Esophagus squamous epithelium (tissue), 5 donors: ENCODE measurements around the gene HSPA4. TPM values are rescaled to one million over a fixed set of nuclear protein-coding genes. Genes with fewer than 3 reads are reported as not detected.

Experiments used
- DNase-seq: peaks from one replicate; lab custom pipeline; 2025; lab: John Stamatoyannopoulos, UW
- H3K27ac ChIP-seq, 4 donors: fragments of 200-600 bp; sonication (generic); one replicate each; pipeline ENCODE4 v1.5.1; 2016 to 2019; ENCODE audit warnings: mild to moderate bottlenecking in 1 of 4
- H3K27me3 ChIP-seq, 4 donors: fragments of 200-600 bp; sonication (generic); 1 replicate in 3 of 4; 2 replicates in 1 of 4; pipeline versions ENCODE4 v1.5.1 to v1.6.0; 2017 to 2021; ENCODE audit warnings: antibody characterized with exemption in 1 of 4
- H3K36me3 ChIP-seq, 3 donors: fragments of 200-600 bp; sonication (generic); one replicate each; pipeline ENCODE4 v1.5.1; 2016 to 2019
- H3K4me1 ChIP-seq, 3 donors: fragments of 200-600 bp; sonication (generic); one replicate each; pipeline ENCODE4 v1.5.1; 2017 to 2019
- H3K4me3 ChIP-seq, 4 donors: fragments of 200-600 bp; sonication (generic); 1 replicate in 3 of 4; 2 replicates in 1 of 4; pipeline ENCODE4 v1.5.1; 2016 to 2019; ENCODE audit warnings: mild to moderate bottlenecking in 2 of 4, moderate library complexity in 1 of 4
- H3K9me3 ChIP-seq, 3 donors: fragments of 200-600 bp; sonication (generic); one replicate each; pipeline ENCODE4 v1.5.1; 2016 to 2019
- CTCF ChIP-seq, 6 experiments: fragments of 450-650 bp in 4 of 6; fragments of 200-600 bp in 2 of 6; sonication (generic) in 2 of 6; IDR thresholded peaks; one replicate each; pipeline ENCODE4 v1.5.1; 2016 to 2019; ENCODE audit warnings: antibody characterized with exemption in 6 of 6, mild to moderate bottlenecking in 4 of 6, moderate library complexity in 4 of 6
- POLR2A ChIP-seq, 4 donors: fragments of 450-650 bp; IDR thresholded peaks; one replicate each; pipeline ENCODE4 v1.6.1; 2017; ENCODE audit warnings: antibody characterized with exemption in 4 of 4, mild to moderate bottlenecking in 4 of 4, moderate library complexity in 3 of 4
- WGBS, 2 donors: methylation state at CpG; one replicate each; pipeline ENCODE4 v1.1.5; 2018; 5-methylcytosine and 5-hydroxymethylcytosine counted together
- intact Hi-C: fragments of 100-400 bp; cut with DNase I; formaldehyde crosslinking; loops from one replicate; pipeline ENCODE4 v1.15.0; 2022
- small RNA-seq, 4 donors: library from RNA; depleted of rRNA; stranded (forward); fragments of <200 nt; gene quantifications; one replicate each; pipeline ENCODE3, GENCODE V24; 2016
- total RNA-seq, 4 donors: library from RNA; depleted of rRNA; stranded (reverse); fragments of >200 nt; gene quantifications; one replicate each; pipeline ENCODE4 v1.1.0, GENCODE V29; 2016
- donor health status: DM: yes; HTN: yes; CAD: no.

Gene HSPA4
- total RNA-seq, 4 donors from 2014 or later, result 47.7 to 82.4 (median 67.3) TPM

- H3K4me3 ChIP-seq, result no peak overlapping the region
- intact Hi-C loops, result no loop called here
- no peaks in the 10 kb centered on the region for H3K9me3 ChIP-seq
- TF ChIP-seq POLR2A (IDR thresholded peaks at IDR 0.05) (no peak), CTCF (IDR thresholded peaks at IDR 0.05) (no peak)
- no peaks in the 10 kb centered on the region for H3K27me3 ChIP-seq
- WGBS, 2 donors, result 85 to 89% methylated on average over 7 to 9 of the region's 12 CpGs
- DNase-seq, result no peak
- H3K36me3 ChIP-seq, result no peaks in the 10 kb centered on the region
- H3K27ac ChIP-seq, result no peak overlapping the region
- H3K4me1 ChIP-seq, result no peaks in the 10 kb centered on the region
Observed at GRCh38 chr5:133154274-133155075, 102.7 kb downstream of the HSPA4 start.

- H3K4me3 ChIP-seq, result no peak overlapping the region
- no peak overlapping the region for H3K27ac ChIP-seq
- no peaks in the 10 kb centered on the region for H3K9me3 ChIP-seq
- H3K27me3 ChIP-seq, result no peaks in the 10 kb centered on the region
- WGBS, 2 donors, result 68 to 73% methylated on average over 4 of the region's 4 CpGs
- TF ChIP-seq CTCF (IDR thresholded peaks at IDR 0.05), result no peak
- no peak for TF ChIP-seq POLR2A (IDR thresholded peaks at IDR 0.05)
- intact Hi-C loops, result no loop called here
- no peak for DNase-seq
- peaks cover 0 to 6% (median 0%) of the 10 kb centered on the region in 3 donors for H3K4me1 ChIP-seq
- no peaks in the 10 kb centered on the region for H3K36me3 ChIP-seq
Observed at GRCh38 chr5:133155326-133155969, 103.6 kb downstream of the HSPA4 start.

Small RNA genes lying within 50 kb of the gene (small RNA-seq; reads per million reads assigned to genes)
- gene AC113410.1, result 0 to 0.30 (median 0) reads per million in 4 donors
- 0 reads per million in 4 donors for gene AC113410.3

Other genes with a start within 250 kb of the HSPA4 start
- under 1 TPM in 2 of 4 donors, not detected in 2; 0.13 to 0.45 TPM for gene SOWAHA, start 238.7 kb upstream of the HSPA4 start, total RNA-seq
- 10 to 100 TPM in 1 of 4 donors, 1 to 10 TPM in 3; 2.7 to 10.7 (median 3.7) TPM for gene SHROOM1, start 221.4 kb upstream of the HSPA4 start, total RNA-seq
- under 1 TPM in 2 of 4 donors, not detected in 2; 0.26 to 0.40 TPM for gene GDF9, start 185.5 kb upstream of the HSPA4 start, total RNA-seq
- 100 to 1,000 TPM; 160 to 232 (median 193) TPM for gene UQCRQ, start 185.4 kb upstream of the HSPA4 start, total RNA-seq
- gene LEAP2, start 178.3 kb upstream of the HSPA4 start, total RNA-seq, result 1 to 10 TPM in 2 of 4 donors, under 1 TPM in 2; 0.29 to 2.3 (median 0.92) TPM
- 10 to 100 TPM; 35.1 to 69.2 (median 64.0) TPM for gene AFF4, start 88.4 kb upstream of the HSPA4 start, total RNA-seq
- 10 to 100 TPM in 3 of 4 donors, 1 to 10 TPM in 1; 7.0 to 29.7 (median 13.3) TPM for gene ZCCHC10, start 25.5 kb upstream of the HSPA4 start, total RNA-seq